SH-SY5Y (cell line): ENCODE measurements around the gene PLEKHA6.

Experiments
- GATA2 ChIP-seq: IDR thresholded peaks from 2 replicates; pipeline ENCODE4 v1.6.1; 2011; ENCODE audit warnings: mild to moderate bottlenecking, low read depth, low read length
- GATA3 ChIP-seq: IDR thresholded peaks from 2 replicates; pipeline ENCODE4 v1.6.1; 2011; ENCODE audit warnings: low read depth, mild to moderate bottlenecking, low read length, moderate library complexity

The PLEKHA6 gene

GRCh38 chr1:204240233-204240632 lies 119.5 kb downstream of the PLEKHA6 start:
- TF ChIP-seq GATA3, result no peak
- no peak for TF ChIP-seq GATA2

GRCh38 chr1:204232526-204232925 lies 127.2 kb downstream of the PLEKHA6 start:
- TF ChIP-seq GATA3, result no peak
- TF ChIP-seq GATA2, result no peak

GRCh38 chr1:204230211-204230610 lies 129.5 kb downstream of the PLEKHA6 start:
- no peak for TF ChIP-seq GATA2
- no peak for TF ChIP-seq GATA3

GRCh38 chr1:204228896-204229295 lies 130.8 kb downstream of the PLEKHA6 start:
- no peak for TF ChIP-seq GATA3
- no peak for TF ChIP-seq GATA2

- no peak for TF ChIP-seq GATA2
- no peak for TF ChIP-seq GATA3
Measured at GRCh38 chr1:204227996-204228785, 131.5 kb downstream of the PLEKHA6 start.

GRCh38 chr1:204227351-204227750 lies 132.4 kb downstream of the PLEKHA6 start:
- TF ChIP-seq GATA3 (no peak), GATA2 (no peak)

GRCh38 chr1:204225841-204226735 lies 133.6 kb downstream of the PLEKHA6 start:
- no peak for TF ChIP-seq GATA2

GRCh38 chr1:204224655-204225054 lies 135.1 kb downstream of the PLEKHA6 start:
- no peak for TF ChIP-seq GATA3
- TF ChIP-seq GATA2, result no peak

GRCh38 chr1:204223129-204223860 lies 136.4 kb downstream of the PLEKHA6 start:
- TF ChIP-seq GATA3, result no peak
- TF ChIP-seq GATA2, result no peak

- TF ChIP-seq GATA2 (no peak), GATA3 (no peak)
Measured at GRCh38 chr1:204222764-204223055, 137.0 kb downstream of the PLEKHA6 start.

GRCh38 chr1:204222006-204222763 lies 137.5 kb downstream of the PLEKHA6 start:
- TF ChIP-seq GATA2, result no peak
- TF ChIP-seq GATA3, result no peak

- TF ChIP-seq GATA3 (no peak), GATA2 (no peak)
Measured at GRCh38 chr1:204221271-204221670, 138.5 kb downstream of the PLEKHA6 start.

- TF ChIP-seq GATA3, result no peak
Measured at GRCh38 chr1:204219971-204220616, 139.6 kb downstream of the PLEKHA6 start.

- TF ChIP-seq GATA3 (no peak), GATA2 (no peak)
Measured at GRCh38 chr1:204218552-204218951, 141.2 kb downstream of the PLEKHA6 start.
